GM12872 (cell line): ENCODE measurements around the gene SLC8A1.

Experiments used
- CTCF ChIP-seq: IDR thresholded peaks from 3 replicates; pipeline ENCODE4 v1.5.1; 2011; ENCODE audit warnings: low read depth, mild to moderate bottlenecking, low read length, moderate library complexity; ENCODE audit not compliant: insufficient read depth

SLC8A1 gene

GRCh38 chr2:40230186-40230585 is 221.7 kb downstream of the SLC8A1 start:
- no peak for TF ChIP-seq CTCF

GRCh38 chr2:40228310-40228709 is 223.6 kb downstream of the SLC8A1 start:
- TF ChIP-seq CTCF = no peak

GRCh38 chr2:40227210-40227609 is 224.7 kb downstream of the SLC8A1 start:
- no peak for TF ChIP-seq CTCF

GRCh38 chr2:40226637-40227036 is 225.3 kb downstream of the SLC8A1 start:
- no peak for TF ChIP-seq CTCF

GRCh38 chr2:40225670-40226210 is 226.2 kb downstream of the SLC8A1 start:
- TF ChIP-seq CTCF = no peak

- TF ChIP-seq CTCF = no peak
Observed at GRCh38 chr2:40224318-40224717, 227.6 kb downstream of the SLC8A1 start.

- no peak for TF ChIP-seq CTCF
Observed at GRCh38 chr2:40220177-40220925, 231.5 kb downstream of the SLC8A1 start.

GRCh38 chr2:40219141-40219540 is 232.7 kb downstream of the SLC8A1 start:
- no peak for TF ChIP-seq CTCF
